ENCODE results near the gene AGAP1. TPM values are rescaled to one million over a fixed set of nuclear protein-coding genes. Genes with fewer than 3 reads are reported as not detected.

AGAP1 gene
- total RNA-seq, 1 donor from 2014 or later: 39.0 TPM

DNA sequence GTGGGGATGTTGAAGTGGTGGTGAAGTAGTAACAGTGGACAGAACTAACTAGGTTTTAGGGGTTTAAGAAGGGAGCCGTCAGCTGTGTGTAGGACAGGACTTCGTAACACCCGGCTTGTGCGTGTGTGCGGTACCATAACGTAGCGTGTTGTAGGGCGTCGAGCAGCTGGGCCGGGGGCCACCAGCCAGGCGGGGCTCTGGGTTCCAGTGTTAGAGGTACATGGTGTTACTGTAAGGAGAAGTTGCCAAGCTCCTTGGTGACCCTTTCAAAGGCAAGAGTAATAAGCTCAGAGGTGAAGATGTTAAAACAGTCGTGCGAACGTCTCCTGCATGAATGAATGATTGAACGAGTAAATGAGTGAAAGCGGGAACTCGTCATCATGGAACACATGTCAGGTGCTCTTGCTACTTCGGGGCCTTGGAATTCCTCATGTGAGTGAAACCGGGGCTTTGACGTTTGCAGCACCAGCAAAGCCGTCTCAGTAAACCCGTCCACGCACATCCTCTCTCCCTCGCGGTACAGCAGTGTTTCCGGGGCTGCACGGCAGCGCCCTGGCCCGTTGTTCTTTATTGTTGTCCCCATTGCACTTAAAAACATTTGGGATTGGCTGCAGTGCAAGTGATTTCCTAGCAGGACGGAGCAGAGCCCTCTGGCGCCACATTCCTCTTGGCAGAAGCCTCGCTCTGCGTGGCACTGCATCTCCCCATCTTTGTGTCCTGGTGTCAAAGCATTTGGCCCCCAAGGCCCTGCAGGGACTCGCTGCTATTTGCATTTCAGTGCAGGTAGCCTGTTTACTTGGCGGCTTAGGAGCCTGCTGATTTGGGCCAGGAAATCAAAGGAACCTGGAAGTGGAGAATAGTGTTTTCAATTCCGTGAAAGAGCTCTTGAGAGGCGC, 559.3 kb downstream of the AGAP1 start:
- TF ChIP-seq, protein P1, sequence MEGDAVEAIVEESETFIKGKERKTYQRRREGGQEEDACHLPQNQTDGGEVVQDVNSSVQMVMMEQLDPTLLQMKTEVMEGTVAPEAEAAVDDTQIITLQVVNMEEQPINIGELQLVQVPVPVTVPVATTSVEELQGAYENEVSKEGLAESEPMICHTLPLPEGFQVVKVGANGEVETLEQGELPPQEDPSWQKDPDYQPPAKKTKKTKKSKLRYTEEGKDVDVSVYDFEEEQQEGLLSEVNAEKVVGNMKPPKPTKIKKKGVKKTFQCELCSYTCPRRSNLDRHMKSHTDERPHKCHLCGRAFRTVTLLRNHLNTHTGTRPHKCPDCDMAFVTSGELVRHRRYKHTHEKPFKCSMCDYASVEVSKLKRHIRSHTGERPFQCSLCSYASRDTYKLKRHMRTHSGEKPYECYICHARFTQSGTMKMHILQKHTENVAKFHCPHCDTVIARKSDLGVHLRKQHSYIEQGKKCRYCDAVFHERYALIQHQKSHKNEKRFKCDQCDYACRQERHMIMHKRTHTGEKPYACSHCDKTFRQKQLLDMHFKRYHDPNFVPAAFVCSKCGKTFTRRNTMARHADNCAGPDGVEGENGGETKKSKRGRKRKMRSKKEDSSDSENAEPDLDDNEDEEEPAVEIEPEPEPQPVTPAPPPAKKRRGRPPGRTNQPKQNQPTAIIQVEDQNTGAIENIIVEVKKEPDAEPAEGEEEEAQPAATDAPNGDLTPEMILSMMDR (IDR thresholded peaks at IDR 0.05): no peak
- Mint-ChIP-seq H3K27ac (ENCODE audit: unreplicated experiment) (no peak overlapping the region), H3K36me3 (ENCODE audit: low read depth) (peaks cover 9% of the 10 kb centered on the region), H3K27me3 (ENCODE audit: low read depth) (no peaks in the 10 kb centered on the region), H3K9me3 (ENCODE audit: low read depth) (peaks cover 7% of the 10 kb centered on the region), H3K4me1 (ENCODE audit: low read depth) (peaks cover 6% of the 10 kb centered on the region), H3K4me3 (ENCODE audit: unreplicated experiment) (no peak overlapping the region)
- no peak for DNase-seq (ENCODE audit: low spot score)

- Mint-ChIP-seq H3K9me3 (ENCODE audit: low read depth) (peaks cover 12% of the 10 kb centered on the region), H3K36me3 (ENCODE audit: low read depth) (peaks cover 7% of the 10 kb centered on the region), H3K27me3 (ENCODE audit: low read depth) (no peaks in the 10 kb centered on the region), H3K27ac (ENCODE audit: unreplicated experiment) (no peak overlapping the region), H3K4me1 (ENCODE audit: low read depth) (peaks cover 6% of the 10 kb centered on the region), H3K4me3 (ENCODE audit: unreplicated experiment) (no peak overlapping the region)
- DNase-seq (ENCODE audit: low spot score): no peak
- TF ChIP-seq, protein P1 (IDR thresholded peaks at IDR 0.05): no peak
These were observed 560.3 kb downstream of the AGAP1 start for GRCh38 chr2:236054125-236054524.

- Mint-ChIP-seq H3K27ac (ENCODE audit: unreplicated experiment) (no peak overlapping the region), H3K36me3 (ENCODE audit: low read depth) (peaks cover 7% of the 10 kb centered on the region), H3K9me3 (ENCODE audit: low read depth) (peaks cover 12% of the 10 kb centered on the region), H3K4me1 (ENCODE audit: low read depth) (peaks cover 6% of the 10 kb centered on the region), H3K27me3 (ENCODE audit: low read depth) (no peaks in the 10 kb centered on the region), H3K4me3 (ENCODE audit: unreplicated experiment) (no peak overlapping the region)
- DNase-seq (ENCODE audit: low spot score): no peak
- TF ChIP-seq, protein P1 (IDR thresholded peaks at IDR 0.05): no peak
These were observed 560.9 kb downstream of the AGAP1 start for GRCh38 chr2:236054621-236055305.

GRCh38 chr2:236055471-236055870, 561.6 kb downstream of the AGAP1 start:
- Mint-ChIP-seq H3K27me3 (ENCODE audit: low read depth) (no peaks in the 10 kb centered on the region), H3K4me3 (ENCODE audit: unreplicated experiment) (no peak overlapping the region), H3K36me3 (ENCODE audit: low read depth) (peaks cover 7% of the 10 kb centered on the region), H3K4me1 (ENCODE audit: low read depth) (peaks cover 6% of the 10 kb centered on the region), H3K9me3 (ENCODE audit: low read depth) (peaks cover 12% of the 10 kb centered on the region), H3K27ac (ENCODE audit: unreplicated experiment) (no peak overlapping the region)
- DNase-seq (ENCODE audit: low spot score): no peak
- TF ChIP-seq, protein P1 (IDR thresholded peaks at IDR 0.05): no peak

- no peak for DNase-seq (ENCODE audit: low spot score)
- peaks cover 12% of the 10 kb centered on the region for H3K9me3 Mint-ChIP-seq (ENCODE audit: low read depth)
- no peak overlapping the region for H3K4me3 Mint-ChIP-seq (ENCODE audit: unreplicated experiment)
- H3K27ac Mint-ChIP-seq (ENCODE audit: unreplicated experiment): no peak overlapping the region
- no peaks in the 10 kb centered on the region for H3K27me3 Mint-ChIP-seq (ENCODE audit: low read depth)
- peaks cover 7% of the 10 kb centered on the region for H3K36me3 Mint-ChIP-seq (ENCODE audit: low read depth)
- TF ChIP-seq, protein P1 (IDR thresholded peaks at IDR 0.05): no peak
- H3K4me1 Mint-ChIP-seq (ENCODE audit: low read depth): peaks cover 6% of the 10 kb centered on the region
These were observed 562.3 kb downstream of the AGAP1 start for GRCh38 chr2:236056141-236056540.
